NB4 (cell line): Measurements from ENCODE around the gene HADHA.

Experiments used
- DNase-seq: peaks from one replicate; pipeline ENCODE4 v3.0.0; 2010; ENCODE audit warnings: low read depth
- H3K4me3 ChIP-seq: one replicate; pipeline ENCODE4 v1.5.1; 2011; ENCODE audit warnings: mild to moderate bottlenecking, low read depth, low read length, moderate library complexity
- CTCF ChIP-seq: IDR thresholded peaks from one replicate; pipeline ENCODE4 v1.5.1; 2012; ENCODE audit warnings: low read depth, low read length
- MAX ChIP-seq: IDR thresholded peaks from 2 replicates; pipeline ENCODE4 v1.6.1; 2011; ENCODE audit warnings: low read depth, low read length
- MYC ChIP-seq: IDR thresholded peaks from 2 replicates; pipeline ENCODE4 v1.6.1; 2011; ENCODE audit warnings: low read depth, low read length
- POLR2A ChIP-seq: IDR thresholded peaks from 2 replicates; pipeline ENCODE4 v1.6.1; 2011; ENCODE audit warnings: mild to moderate bottlenecking; ENCODE audit not compliant: insufficient read length; ENCODE audit errors: extremely low read depth

HADHA gene

GRCh38 chr2:26202981-26203490 is 41.4 kb downstream of the HADHA start:
- no peak overlapping the region for H3K4me3 ChIP-seq
- no peak for DNase-seq
- no peak for TF ChIP-seq MAX
- no peak for TF ChIP-seq POLR2A
- no peak for TF ChIP-seq CTCF
- TF ChIP-seq MYC, result no peak

GRCh38 chr2:26197516-26197915 is 46.9 kb downstream of the HADHA start:
- no peak overlapping the region for H3K4me3 ChIP-seq
- TF ChIP-seq POLR2A (no peak), MAX (no peak), MYC (no peak), CTCF (no peak)
- DNase-seq, result no peak

GRCh38 chr2:26196683-26197418 is 47.6 kb downstream of the HADHA start:
- DNase-seq, result no peak
- TF ChIP-seq CTCF (no peak), MAX (no peak), MYC (no peak), POLR2A (no peak)
- no peak overlapping the region for H3K4me3 ChIP-seq

GRCh38 chr2:26195040-26195984 is 49.1 kb downstream of the HADHA start:
- no peak for DNase-seq
- TF ChIP-seq POLR2A (no peak), MYC (no peak), MAX (no peak), CTCF (no peak)
- H3K4me3 ChIP-seq, result no peak overlapping the region

GRCh38 chr2:26193578-26194231 is 50.7 kb downstream of the HADHA start:
- no peak for TF ChIP-seq CTCF
- TF ChIP-seq MAX, result no peak
- no peak for TF ChIP-seq MYC
- TF ChIP-seq POLR2A, result no peak
- DNase-seq, result no peak
- no peak overlapping the region for H3K4me3 ChIP-seq
